HCT116 (cell line): Measurements from ENCODE around the gene MAN2C1. TPM values are rescaled to one million over a fixed set of nuclear protein-coding genes. Genes with fewer than 3 reads are reported as not detected.

ENCODE experiments used
- ATAC-seq: fragments of 200-7000 bp; cut with Tn5 transposase; 2 replicates; pipeline ENCODE4 v1.9.1; 2020; ENCODE audit warnings: mild to moderate bottlenecking, moderate library complexity
- BruUV-seq: library from RNA; stranded (reverse); fragments of 400-500 nt; replicated peaks from 2 replicates; lab custom pipeline; 2021; lab: Mats Ljungman, UMichigan
- CTCF ChIA-PET: fragments of 300-600 bp; sonication (Branson Sonifier 250); formaldehyde crosslinking; loops from one replicate; lab custom pipeline; 2021; ENCODE audit warnings: antibody characterized with exemption; lab: Charles Lee
- POLR2A ChIA-PET: fragments of 300-600, 350-600 bp; sonication (Branson Sonifier 250); formaldehyde crosslinking; loops from one replicate; lab custom pipeline; 2021; ENCODE audit warnings: antibody characterized with exemption; lab: Charles Lee
- RAD21 ChIA-PET, 2 experiments: fragments of 300-600 bp; sonication (Branson Sonifier 250); formaldehyde crosslinking; loops; one replicate each; lab custom pipeline; 2023; ENCODE audit warnings: low total read pairs in 2 of 2; ENCODE audit not compliant: uncharacterized antibody in 2 of 2, unreplicated experiment in 2 of 2, low non-redundant PET in 1 of 2; lab: Charles Lee
- DNase-seq: peaks from one replicate; pipeline ENCODE4 v3.0.0-alpha.2; 2010; ENCODE audit warnings: low read depth, low spot score
- H2AFZ ChIP-seq: fragments of 200-600 bp; shearing (Covaris generic), sonication (generic); 2 replicates; pipeline ENCODE4 v1.6.1; 2017; ENCODE audit warnings: low read depth, mixed run types, mixed read lengths, antibody characterized with exemption, low read length; ENCODE audit not compliant: poor library complexity, severe bottlenecking
- H3K27ac ChIP-seq: 2 replicates; pipeline ENCODE4 v1.5.1; 2012; ENCODE audit warnings: low read depth, low read length
- H3K27me3 ChIP-seq: fragments of 200-600 bp; sonication (generic); 2 replicates; pipeline ENCODE4 v1.6.1; 2016; ENCODE audit warnings: mixed run types, low read length, mixed read lengths; ENCODE audit not compliant: insufficient read depth
- H3K36me3 ChIP-seq, 2 experiments: fragments of 200-500 bp in 1 of 2; fragments of 200-600 bp in 1 of 2; sonication (Bioruptor generic) in 1 of 2; sonication (generic) in 1 of 2; 2 replicates each; pipeline versions ENCODE4 v1.5.1 to v1.6.1; 2014 to 2016; ENCODE audit warnings: low read length in 2 of 2, inconsistent platforms in 1 of 2, mixed read lengths in 1 of 2, mixed run types in 1 of 2; ENCODE audit not compliant: insufficient read depth in 2 of 2, control insufficient read depth in 1 of 2
- H3K4me1 ChIP-seq, 2 experiments: fragments of 200-600 bp in 1 of 2; sonication (generic) in 1 of 2; 2 replicates each; pipeline versions ENCODE4 v1.5.1 to v1.6.1; 2012 to 2017; ENCODE audit warnings: low read length in 2 of 2, inconsistent platforms in 1 of 2, mild to moderate bottlenecking in 1 of 2, mixed read lengths in 1 of 2, mixed run types in 1 of 2, moderate library complexity in 1 of 2; ENCODE audit not compliant: insufficient read depth in 2 of 2, control insufficient read depth in 1 of 2
- H3K4me2 ChIP-seq: fragments of 200-600 bp; sonication (generic); 2 replicates; pipeline ENCODE4 v1.6.1; 2017; ENCODE audit warnings: mixed run types, low read length, mixed read lengths
- H3K4me3 ChIP-seq, 2 experiments: fragments of 200-600 bp in 1 of 2; sonication (generic) in 1 of 2; replicated peaks in 1 of 2; 2 replicates each; pipeline ENCODE4 v1.5.1; 2011 to 2016; ENCODE audit warnings: low read length in 2 of 2, control low read depth in 1 of 2, low read depth in 1 of 2, mild to moderate bottlenecking in 1 of 2, mixed read lengths in 1 of 2, mixed run types in 1 of 2
- H3K79me2 ChIP-seq: fragments of 200-600 bp; sonication (generic); 2 replicates; pipeline ENCODE4 v1.6.1; 2017; ENCODE audit warnings: mild to moderate bottlenecking, mixed run types, low read length, moderate library complexity, mixed read lengths; ENCODE audit not compliant: insufficient read depth
- H3K9ac ChIP-seq: fragments of 200-600 bp; sonication (generic); 2 replicates; pipeline ENCODE4 v1.6.1; 2016; ENCODE audit warnings: low read length, mixed read lengths
- H3K9me2 ChIP-seq: fragments of 200-600 bp; sonication (generic), shearing (Covaris generic); 2 replicates; pipeline ENCODE4 v1.6.1; 2017; ENCODE audit warnings: mixed run types, mild to moderate bottlenecking, moderate library complexity; ENCODE audit not compliant: insufficient read depth
- H3K9me3 ChIP-seq, 2 experiments: fragments of 200-500 bp in 1 of 2; fragments of 200-600 bp in 1 of 2; sonication (Bioruptor generic) in 1 of 2; sonication (generic) in 1 of 2; 2 replicates each; pipeline ENCODE4 v1.6.1; 2014 to 2017; ENCODE audit warnings: low read length in 2 of 2, mixed read lengths in 2 of 2, inconsistent platforms in 1 of 2, low read depth in 1 of 2, mild to moderate bottlenecking in 1 of 2, mixed run types in 1 of 2, moderate library complexity in 1 of 2; ENCODE audit not compliant: control insufficient read depth in 1 of 2, insufficient read depth in 1 of 2
- H4K20me1 ChIP-seq: fragments of 200-600 bp; sonication (generic), shearing (Covaris generic); 2 replicates; pipeline ENCODE4 v1.6.1; 2017; ENCODE audit warnings: mixed run types, mild to moderate bottlenecking, moderate library complexity; ENCODE audit not compliant: insufficient read depth
- CBX3 ChIP-seq: IDR thresholded peaks from 2 replicates; pipeline ENCODE4 v1.6.1; 2012; ENCODE audit warnings: low read depth
- CEBPB ChIP-seq: IDR thresholded peaks from 2 replicates; pipeline ENCODE4 v1.6.1; 2012; ENCODE audit warnings: low read depth
- ELF1 ChIP-seq: IDR thresholded peaks from 2 replicates; pipeline ENCODE4 v1.6.1; 2012; ENCODE audit warnings: low read depth, borderline replicate concordance
- EZH2 ChIP-seq: fragments of 200-600 bp; sonication (generic); IDR thresholded peaks from 2 replicates; pipeline ENCODE4 v1.6.1; 2017; ENCODE audit warnings: antibody characterized with exemption, mixed run types
- JUND ChIP-seq: IDR thresholded peaks from 2 replicates; pipeline ENCODE4 v1.6.1; 2012
- RAD21 ChIP-seq: IDR thresholded peaks from 2 replicates; pipeline ENCODE4 v1.6.1; 2012; ENCODE audit warnings: low read depth, mild to moderate bottlenecking
- SIN3A ChIP-seq: IDR thresholded peaks from 2 replicates; pipeline ENCODE4 v1.6.1; 2012; ENCODE audit warnings: low read depth
- SP1 ChIP-seq: IDR thresholded peaks from 2 replicates; pipeline ENCODE4 v1.6.1; 2012; ENCODE audit warnings: low read depth
- SRF ChIP-seq: IDR thresholded peaks from 2 replicates; pipeline ENCODE4 v1.6.1; 2012; ENCODE audit warnings: low read depth
- TCF7L2 ChIP-seq: IDR thresholded peaks from 2 replicates; pipeline ENCODE4 v1.7.0; 2011; ENCODE audit warnings: borderline replicate concordance, inconsistent platforms; ENCODE audit not compliant: insufficient read depth, insufficient read length; ENCODE audit errors: extremely low read depth
- YY1 ChIP-seq: IDR thresholded peaks from 2 replicates; pipeline ENCODE4 v1.6.1; 2011; ENCODE audit warnings: low read length, low read depth, moderate library complexity, mild to moderate bottlenecking; ENCODE audit not compliant: insufficient replicate concordance; ENCODE audit errors: extremely low read depth
- intact Hi-C: fragments of 100-400 bp; cut with micrococcal nuclease; formaldehyde crosslinking; loops from 2 replicates; pipeline ENCODE4 v1.10.0; 2022
- total RNA-seq: library from RNA; stranded (reverse); gene quantifications from one replicate; pipeline ENCODE4 v1.2.1, GENCODE V29; 2021; ENCODE audit not compliant: unreplicated experiment
- TF ChIP-seq, protein P1 (sequence below): IDR thresholded peaks from 2 replicates; pipeline ENCODE4 v1.6.1; 2012
- TF ChIP-seq, protein P2 (sequence below): IDR thresholded peaks from 2 replicates; pipeline ENCODE4 v1.6.1; 2011; ENCODE audit warnings: mild to moderate bottlenecking, low read length, moderate library complexity; ENCODE audit not compliant: insufficient replicate concordance; ENCODE audit errors: extremely low read depth
- TF ChIP-seq, protein P3 (sequence below), 3 experiments: fragments of 200-600 bp in 1 of 3; sonication (generic) in 1 of 3; IDR thresholded peaks in 2 of 3; conservative IDR thresholded peaks in 1 of 3; 2 replicates each; pipeline ENCODE4 v1.5.1; 2012 to 2017; ENCODE audit warnings: low read depth in 2 of 3, low read length in 2 of 3, antibody characterized with exemption in 1 of 3, borderline replicate concordance in 1 of 3, control low read depth in 1 of 3, mild to moderate bottlenecking in 1 of 3, mixed read lengths in 1 of 3, mixed run types in 1 of 3, moderate library complexity in 1 of 3; ENCODE audit not compliant: insufficient read depth in 1 of 3

Gene MAN2C1
- total RNA-seq, 1 experiment from 2014 or later, result 118 TPM

GRCh38 chr15:75357976-75358673, 10.3 kb downstream of the MAN2C1 start:
- Histone ChIP-seq H4K20me1 (no peaks in the 10 kb centered on the region), H3K36me3 (peaks cover 2 to 8% of the 10 kb centered on the region in 2 experiments; a peak in 3 of 4 replicates), H3K27ac (no peak overlapping the region), H3K4me1 (no peaks in the 10 kb centered on the region), H3K4me3 (no peak overlapping the region), H3K4me2 (no peak overlapping the region), H3K79me2 (no peaks in the 10 kb centered on the region), H3K27me3 (no peaks in the 10 kb centered on the region), H3K9ac (no peak overlapping the region), H3K9me3 (no peaks in the 10 kb centered on the region), H3K9me2 (no peaks in the 10 kb centered on the region), H2AFZ (no peak overlapping the region)
- TF ChIP-seq TCF7L2, result no peak
- no peak for TF ChIP-seq EZH2
- no peak for TF ChIP-seq RAD21
- TF ChIP-seq SRF, result no peak
- no peak for TF ChIP-seq SIN3A
- TF ChIP-seq, protein P1, sequence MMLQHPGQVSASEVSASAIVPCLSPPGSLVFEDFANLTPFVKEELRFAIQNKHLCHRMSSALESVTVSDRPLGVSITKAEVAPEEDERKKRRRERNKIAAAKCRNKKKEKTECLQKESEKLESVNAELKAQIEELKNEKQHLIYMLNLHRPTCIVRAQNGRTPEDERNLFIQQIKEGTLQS, result no peak
- TF ChIP-seq CEBPB, result no peak
- ChIA-PET RAD21 (no interaction called here), CTCF (no interaction called here), POLR2A (no interaction called here)
- intact Hi-C loops, result no loop called here
- DNase-seq, result no peak
- no peak for ATAC-seq
- BruUV-seq, result no TSS peak

GRCh38 chr15:75356517-75356916, 11.9 kb downstream of the MAN2C1 start:
- ChIA-PET RAD21 (no interaction called here), POLR2A (no interaction called here), CTCF (no interaction called here)
- no peak overlapping the region for H3K27ac ChIP-seq
- H3K4me3 ChIP-seq, result no peak overlapping the region
- no peaks in the 10 kb centered on the region for H3K4me1 ChIP-seq
- intact Hi-C loops, result no loop called here
- H3K36me3 ChIP-seq, result peaks cover 2 to 8% of the 10 kb centered on the region in 2 experiments; a peak in 3 of 4 replicates
- TSS peak; percentile 6 for BruUV-seq
- H3K79me2 ChIP-seq, result no peaks in the 10 kb centered on the region
- DNase-seq (no peak), ATAC-seq (no peak)
- no peaks in the 10 kb centered on the region for H3K9me3 ChIP-seq
- no peak overlapping the region for H3K9ac ChIP-seq
- H4K20me1 ChIP-seq, result no peaks in the 10 kb centered on the region
- H2AFZ ChIP-seq, result no peak overlapping the region
- no peaks in the 10 kb centered on the region for H3K9me2 ChIP-seq
- TF ChIP-seq, protein P1, result no peak
- TF ChIP-seq YY1 (no peak), CEBPB (no peak), RAD21 (no peak), TCF7L2 (no peak), JUND (no peak), ELF1 (no peak), SRF (no peak), CBX3 (no peak), SP1 (no peak)
- TF ChIP-seq, protein P2, sequence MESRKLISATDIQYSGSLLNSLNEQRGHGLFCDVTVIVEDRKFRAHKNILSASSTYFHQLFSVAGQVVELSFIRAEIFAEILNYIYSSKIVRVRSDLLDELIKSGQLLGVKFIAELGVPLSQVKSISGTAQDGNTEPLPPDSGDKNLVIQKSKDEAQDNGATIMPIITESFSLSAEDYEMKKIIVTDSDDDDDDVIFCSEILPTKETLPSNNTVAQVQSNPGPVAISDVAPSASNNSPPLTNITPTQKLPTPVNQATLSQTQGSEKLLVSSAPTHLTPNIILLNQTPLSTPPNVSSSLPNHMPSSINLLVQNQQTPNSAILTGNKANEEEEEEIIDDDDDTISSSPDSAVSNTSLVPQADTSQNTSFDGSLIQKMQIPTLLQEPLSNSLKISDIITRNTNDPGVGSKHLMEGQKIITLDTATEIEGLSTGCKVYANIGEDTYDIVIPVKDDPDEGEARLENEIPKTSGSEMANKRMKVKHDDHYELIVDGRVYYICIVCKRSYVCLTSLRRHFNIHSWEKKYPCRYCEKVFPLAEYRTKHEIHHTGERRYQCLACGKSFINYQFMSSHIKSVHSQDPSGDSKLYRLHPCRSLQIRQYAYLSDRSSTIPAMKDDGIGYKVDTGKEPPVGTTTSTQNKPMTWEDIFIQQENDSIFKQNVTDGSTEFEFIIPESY, result no peak
- TF ChIP-seq, protein P3, sequence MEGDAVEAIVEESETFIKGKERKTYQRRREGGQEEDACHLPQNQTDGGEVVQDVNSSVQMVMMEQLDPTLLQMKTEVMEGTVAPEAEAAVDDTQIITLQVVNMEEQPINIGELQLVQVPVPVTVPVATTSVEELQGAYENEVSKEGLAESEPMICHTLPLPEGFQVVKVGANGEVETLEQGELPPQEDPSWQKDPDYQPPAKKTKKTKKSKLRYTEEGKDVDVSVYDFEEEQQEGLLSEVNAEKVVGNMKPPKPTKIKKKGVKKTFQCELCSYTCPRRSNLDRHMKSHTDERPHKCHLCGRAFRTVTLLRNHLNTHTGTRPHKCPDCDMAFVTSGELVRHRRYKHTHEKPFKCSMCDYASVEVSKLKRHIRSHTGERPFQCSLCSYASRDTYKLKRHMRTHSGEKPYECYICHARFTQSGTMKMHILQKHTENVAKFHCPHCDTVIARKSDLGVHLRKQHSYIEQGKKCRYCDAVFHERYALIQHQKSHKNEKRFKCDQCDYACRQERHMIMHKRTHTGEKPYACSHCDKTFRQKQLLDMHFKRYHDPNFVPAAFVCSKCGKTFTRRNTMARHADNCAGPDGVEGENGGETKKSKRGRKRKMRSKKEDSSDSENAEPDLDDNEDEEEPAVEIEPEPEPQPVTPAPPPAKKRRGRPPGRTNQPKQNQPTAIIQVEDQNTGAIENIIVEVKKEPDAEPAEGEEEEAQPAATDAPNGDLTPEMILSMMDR (IDR thresholded peaks at IDR 0.05 in 2 of 3, conservative IDR thresholded peaks at IDR 0.05 in 1 of 3; ENCODE audit: borderline replicate concordance in 1 of 3, insufficient read depth in 1 of 3, low read depth in 2 of 3, low read length in 2 of 3), result no peak
- no peaks in the 10 kb centered on the region for H3K27me3 ChIP-seq
- H3K4me2 ChIP-seq, result no peak overlapping the region
